ENCODE data around the gene CAT.

The CAT gene

DNA sequence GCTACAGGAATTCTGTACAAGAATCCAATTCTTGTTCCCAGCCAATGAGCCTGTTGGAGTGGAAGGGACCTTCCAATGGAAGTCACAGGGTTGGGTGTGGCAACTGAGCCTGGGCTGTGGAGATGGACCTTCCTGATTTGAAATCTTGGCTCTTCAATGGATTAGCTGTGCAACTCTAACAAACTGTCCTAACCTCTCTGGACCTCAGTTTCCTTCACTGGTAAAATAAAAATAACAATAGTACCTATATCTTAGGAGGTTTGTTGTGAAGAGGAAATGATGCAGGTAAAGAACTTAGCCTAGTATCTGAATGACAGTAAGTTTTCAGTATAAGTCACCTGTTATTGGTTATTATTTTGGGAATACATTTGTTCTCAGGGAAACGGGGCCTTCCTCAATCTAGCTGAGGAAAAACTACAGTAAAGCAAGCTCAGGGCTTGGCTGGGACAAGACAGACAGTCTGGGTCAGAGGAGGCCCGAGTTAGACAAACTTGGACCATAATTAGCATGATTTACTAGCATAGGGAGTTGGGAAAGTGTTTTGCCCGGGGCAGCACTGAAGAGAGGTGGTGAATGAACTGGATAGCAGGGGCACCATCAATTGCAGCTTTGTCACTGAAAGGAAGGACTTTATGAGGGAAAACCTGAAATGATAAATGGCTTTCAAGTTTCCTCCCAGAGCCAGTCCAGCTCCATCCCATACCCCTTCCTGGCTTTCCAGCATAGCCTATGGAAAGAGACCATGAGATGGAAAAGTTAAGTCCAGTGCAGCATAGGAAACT, 61.2 kb downstream of the CAT start:
- no peak for DNase-seq

DNA sequence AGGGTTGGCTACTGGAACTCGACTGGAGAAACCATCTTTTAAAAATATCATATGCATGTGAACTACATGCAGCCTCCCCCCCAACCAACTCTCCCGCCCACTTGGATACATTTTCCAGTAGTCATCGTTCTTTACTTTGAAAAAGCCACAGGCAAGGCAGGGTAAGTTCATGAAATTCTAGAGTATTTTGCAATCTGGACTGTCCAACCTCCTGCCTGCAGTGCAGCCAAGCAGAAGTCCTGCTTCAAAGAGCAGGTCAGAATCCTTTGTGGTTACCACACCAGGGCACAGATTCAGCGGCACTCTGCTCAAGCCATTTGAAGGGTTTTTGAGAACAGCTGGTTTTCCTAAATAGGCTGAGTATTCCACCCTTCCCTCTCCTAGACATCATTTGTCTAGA, 62.8 kb downstream of the CAT start:
- DNase-seq: no peak

DNA sequence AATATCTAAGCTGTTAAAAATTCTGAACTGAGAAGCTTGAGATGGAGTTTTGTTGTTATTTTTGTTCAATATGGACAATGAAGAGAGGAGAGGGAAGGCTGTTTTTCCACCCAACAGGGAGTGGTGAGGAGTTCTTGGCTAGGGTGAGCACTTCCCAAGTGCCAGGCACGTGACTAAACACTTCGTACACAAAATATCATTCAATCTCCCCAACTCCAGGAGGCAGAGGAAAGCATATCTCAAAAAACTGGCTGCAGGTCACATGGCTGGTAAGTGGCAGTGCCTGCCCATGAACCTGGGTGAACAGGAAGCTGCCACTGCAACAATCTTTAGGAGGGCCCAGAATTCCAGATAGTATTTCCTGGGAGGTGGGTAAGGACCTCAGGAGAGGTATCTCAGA, 63.2 kb downstream of the CAT start:
- no peak for DNase-seq

DNA sequence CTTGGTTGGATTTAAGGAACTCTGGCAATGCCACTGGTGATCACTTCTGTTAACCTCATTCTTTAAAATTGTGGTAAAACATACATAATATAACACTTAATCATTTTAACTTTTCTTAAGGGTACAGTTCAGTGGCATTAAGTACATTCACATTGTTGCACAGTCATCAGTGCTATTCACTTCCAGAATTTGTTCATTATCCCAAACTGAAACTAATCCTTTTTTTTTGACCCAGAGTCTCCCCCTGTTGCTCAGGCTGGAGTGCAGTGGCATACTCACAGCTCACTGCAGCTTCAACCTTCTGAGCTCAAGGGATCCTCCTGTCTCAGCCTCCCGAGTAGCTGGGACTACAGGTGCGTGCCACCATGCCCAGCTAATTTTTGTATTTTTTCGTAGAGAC, 64.2 kb downstream of the CAT start:
- no peak for DNase-seq

DNA sequence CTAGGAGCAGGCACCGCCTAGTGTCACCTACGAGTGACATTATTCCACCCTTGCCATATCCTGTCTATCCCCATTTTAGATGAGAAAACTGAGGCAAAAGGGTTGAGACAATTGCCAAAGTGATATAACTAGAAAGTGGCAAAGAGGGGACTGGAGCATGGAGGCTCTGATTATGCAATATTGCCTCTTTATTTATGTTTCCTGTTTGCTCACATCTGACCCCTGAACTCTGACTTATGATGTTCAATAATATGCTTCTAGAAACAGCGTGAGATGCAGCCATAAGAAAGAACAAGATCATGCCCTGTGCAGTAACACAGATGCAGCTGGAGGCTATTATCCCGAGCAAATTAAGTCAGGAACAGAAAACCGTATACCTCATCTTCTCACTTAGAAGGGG, 67.1 kb downstream of the CAT start:
- DNase-seq: no peak

DNA sequence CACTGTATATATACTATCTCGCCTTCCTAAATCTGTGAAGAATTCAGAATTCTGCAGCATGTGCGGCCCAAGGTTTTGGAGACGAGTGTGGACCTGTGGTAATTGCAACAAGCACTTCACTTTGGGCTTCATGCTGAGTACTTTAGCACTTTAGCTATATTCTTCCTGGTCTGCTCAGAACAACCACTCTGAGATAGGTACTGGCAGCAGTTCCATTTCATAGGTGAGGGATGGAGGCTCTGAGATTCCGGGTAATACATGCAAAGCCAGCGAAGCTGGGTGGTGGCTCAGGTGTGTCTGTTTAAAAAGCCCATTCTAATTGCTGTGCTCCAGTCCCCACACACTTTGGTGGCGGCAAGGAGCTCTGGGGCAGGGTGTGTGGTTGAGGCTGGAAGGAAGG, 68.4 kb downstream of the CAT start:
- no peak for DNase-seq

DNA sequence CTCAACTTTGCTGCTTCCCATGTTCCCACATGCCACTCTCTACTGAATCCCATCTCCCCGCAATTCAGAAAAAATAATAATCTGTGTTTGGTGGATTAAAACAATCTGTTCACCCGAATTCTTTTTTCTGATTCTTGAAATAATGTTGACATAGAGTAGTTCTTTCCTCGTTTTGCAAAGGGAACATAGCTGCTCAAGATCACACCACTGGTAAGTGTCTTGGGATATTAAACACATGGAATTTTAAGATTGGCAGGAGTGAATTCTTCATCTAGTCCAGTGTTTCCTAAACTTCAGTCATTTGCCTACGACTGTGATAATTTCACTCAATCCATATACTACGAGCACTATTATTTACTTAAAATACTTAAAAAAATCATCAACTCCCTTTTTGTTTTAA, 68.9 kb downstream of the CAT start:
- no peak for DNase-seq

DNA sequence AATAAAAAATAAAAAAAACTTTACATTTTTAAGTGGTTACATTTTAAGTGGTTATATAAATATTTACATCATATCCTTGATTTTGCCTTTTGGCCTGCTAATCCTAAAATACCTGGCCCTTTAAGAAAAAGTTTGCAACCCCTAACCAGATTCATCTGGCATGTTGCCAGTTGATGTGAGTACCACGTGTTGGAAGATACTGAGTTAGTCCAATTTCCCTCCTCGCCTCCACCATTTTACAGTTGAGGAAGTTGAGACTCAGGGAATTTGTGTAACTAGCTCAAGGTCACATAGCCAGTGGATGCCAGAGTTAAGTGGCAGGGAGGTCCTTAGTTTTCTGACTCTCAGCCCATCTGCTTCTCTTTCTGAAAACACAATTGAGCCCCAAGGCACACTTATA, 69.8 kb downstream of the CAT start:
- no peak for DNase-seq

DNA sequence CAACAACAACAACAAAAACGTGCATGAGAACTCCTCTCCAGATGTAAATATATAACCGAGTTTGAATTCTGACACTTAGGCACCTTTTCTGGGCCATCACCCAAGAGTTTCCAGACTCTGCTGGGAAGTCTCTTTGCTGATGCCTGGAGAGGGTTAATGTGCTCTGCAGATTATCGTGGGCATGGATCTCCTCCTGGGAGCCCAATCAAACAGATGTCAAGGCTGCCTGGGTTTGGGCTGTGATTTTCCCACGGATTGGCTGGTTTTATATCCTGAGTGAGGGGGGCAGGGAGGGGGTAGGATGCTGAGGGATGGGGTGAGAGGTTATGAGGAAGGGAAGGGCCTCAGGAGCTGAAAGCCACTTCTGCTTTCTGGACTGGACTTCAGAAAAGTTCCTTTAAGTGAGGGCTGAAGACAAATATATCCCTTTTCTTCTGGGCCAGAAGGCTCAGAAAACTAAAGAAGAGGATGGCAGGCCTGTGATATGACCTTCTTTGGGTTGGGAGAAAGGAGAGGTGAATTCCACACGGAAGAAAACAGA, 70.7 kb downstream of the CAT start:
- no peak for DNase-seq

DNA sequence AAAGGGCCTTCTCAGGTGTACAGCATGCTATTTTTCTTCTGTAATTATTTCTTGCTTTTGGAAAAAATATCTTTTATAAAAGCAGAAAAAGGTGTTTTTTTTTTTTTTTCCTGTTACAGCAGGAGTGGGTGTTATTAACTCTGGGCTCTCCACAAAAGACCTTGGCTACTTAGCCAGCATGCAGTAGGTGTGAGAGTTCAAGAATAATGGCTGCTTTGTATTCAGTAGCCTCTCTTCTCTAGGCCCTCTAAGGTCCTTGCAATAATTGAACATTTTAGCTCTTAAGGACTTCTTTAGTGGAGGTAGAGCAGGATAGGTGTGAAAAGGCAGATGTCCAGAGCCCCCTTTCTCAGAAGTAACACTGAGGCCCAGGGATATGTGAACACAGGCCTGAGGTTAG, 71.5 kb downstream of the CAT start:
- DNase-seq: no peak

DNA sequence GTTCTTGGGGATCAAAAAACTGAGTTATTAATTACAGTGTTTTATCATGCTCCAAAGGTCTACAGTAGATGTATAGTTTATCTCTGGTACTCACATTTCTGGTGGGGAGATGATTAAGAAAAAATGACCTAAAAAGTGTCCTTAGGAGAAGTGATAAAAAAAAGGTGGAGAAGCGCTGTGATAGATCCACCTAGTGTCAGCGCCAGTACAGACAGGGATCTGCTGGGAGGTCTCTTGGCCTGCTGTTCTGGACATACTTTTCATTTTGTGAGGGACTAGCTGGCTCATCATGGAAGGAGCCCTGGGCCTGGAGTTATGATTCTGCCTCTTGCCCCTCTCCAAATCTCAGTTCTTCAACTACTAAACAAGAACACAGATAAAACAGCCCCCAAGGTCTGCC, 71.9 kb downstream of the CAT start:
- DNase-seq: no peak

DNA sequence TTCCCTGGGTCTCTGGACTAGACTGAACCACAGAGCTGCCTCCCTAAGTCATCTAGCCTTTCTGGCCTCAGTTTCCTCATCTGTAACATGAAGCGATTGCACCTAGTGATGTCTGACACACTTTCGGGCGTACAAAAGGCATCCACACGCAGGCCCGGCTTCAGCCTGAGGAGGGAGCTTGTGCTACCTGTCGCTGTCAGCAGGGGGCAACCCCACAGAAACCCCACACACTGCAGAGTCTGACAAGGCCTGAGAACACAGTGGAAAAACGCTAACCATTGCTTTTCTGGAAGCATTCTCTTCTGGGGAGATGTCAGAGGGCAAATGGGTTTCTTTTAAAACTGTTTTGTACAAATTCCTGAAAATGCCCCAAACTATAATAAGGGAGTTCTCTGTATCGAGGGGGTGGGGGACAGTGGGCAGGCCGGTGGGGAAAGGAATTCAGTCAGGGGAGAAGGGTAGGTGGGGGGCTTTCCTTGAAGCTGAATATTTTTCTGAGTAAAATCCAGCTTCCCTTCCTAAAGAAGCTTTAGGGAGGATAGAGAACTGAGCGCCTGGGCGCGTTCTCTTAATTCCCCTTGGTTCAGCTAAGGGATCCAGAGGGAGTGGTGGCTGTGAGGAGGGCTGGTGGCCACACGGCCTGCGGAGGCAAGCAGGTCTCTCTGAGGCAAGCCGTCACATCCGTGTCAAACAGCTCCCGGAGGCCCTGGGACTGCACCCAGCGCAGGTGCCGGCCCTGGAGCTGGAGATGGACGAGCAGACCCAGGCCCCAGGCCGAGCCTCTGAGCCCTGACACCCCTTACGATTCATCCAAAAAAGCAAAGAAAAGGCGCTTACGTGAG, 74.3 kb downstream of the CAT start:
- DNase-seq: peak; percentile 4 to 46

DNA sequence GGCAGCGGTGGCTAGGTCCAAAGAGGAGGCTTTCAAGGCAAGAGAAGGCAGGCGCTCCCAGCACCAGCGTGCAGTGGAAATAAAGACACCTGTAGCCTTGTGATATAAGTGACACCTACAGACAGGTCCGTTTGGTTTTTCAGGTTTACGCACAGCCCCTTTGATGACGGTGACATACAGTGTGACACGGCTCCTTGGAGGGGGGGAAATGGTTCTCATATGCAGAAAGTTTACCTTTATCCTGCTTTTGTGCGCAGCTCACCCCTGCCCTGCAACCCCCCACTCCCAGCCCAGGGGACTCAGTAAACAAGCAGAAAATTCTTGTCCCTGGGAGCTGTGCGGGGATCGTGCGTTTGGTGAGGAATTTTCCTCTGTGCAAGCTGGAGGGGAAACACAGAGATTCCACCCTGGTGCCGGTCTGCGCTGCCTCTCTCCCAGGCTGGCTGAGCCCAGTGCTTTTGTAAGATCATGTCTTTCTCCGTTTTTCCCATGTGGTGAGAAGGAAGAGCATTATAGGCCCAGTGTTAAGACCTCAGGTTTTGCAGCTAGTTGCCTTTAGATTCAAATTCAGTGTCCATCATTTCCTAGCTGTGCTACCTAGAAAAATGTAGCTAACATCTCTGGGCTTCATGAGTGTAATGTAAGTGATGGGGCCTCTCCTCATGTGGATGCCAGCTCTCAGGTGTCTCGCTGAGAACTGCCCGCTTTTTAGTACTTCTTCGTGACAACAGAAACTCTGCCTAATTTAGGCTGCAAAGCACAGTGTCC, 75.1 kb downstream of the CAT start, which contains the start of gene ELF5:
Gene ELF5, minus strand, starts transcription at position 113 of the 768 bp plus-strand sequence. CDS start 8,045 bp downstream, outside the sequence.
- no peak for DNase-seq

DNA sequence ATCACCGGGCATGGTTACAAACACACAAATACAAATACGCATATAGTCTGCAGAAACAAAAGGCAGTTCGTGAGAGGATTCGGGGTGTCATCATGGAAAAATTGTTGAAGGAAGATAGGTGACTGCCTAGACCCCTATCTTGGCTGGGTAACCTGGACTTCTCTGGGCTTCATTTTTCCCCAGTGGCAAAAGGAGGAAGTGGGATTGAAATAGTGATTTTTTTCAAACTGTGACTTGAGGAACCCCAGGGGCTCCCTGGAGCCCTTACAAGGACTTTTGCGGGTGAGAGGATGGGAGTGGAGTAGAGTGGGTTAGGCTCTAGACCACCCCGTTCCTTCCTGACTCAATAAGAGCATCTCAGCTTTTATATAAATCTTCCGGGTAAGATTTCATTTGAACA, 75.9 kb downstream of the CAT start:
- DNase-seq: no peak

DNA sequence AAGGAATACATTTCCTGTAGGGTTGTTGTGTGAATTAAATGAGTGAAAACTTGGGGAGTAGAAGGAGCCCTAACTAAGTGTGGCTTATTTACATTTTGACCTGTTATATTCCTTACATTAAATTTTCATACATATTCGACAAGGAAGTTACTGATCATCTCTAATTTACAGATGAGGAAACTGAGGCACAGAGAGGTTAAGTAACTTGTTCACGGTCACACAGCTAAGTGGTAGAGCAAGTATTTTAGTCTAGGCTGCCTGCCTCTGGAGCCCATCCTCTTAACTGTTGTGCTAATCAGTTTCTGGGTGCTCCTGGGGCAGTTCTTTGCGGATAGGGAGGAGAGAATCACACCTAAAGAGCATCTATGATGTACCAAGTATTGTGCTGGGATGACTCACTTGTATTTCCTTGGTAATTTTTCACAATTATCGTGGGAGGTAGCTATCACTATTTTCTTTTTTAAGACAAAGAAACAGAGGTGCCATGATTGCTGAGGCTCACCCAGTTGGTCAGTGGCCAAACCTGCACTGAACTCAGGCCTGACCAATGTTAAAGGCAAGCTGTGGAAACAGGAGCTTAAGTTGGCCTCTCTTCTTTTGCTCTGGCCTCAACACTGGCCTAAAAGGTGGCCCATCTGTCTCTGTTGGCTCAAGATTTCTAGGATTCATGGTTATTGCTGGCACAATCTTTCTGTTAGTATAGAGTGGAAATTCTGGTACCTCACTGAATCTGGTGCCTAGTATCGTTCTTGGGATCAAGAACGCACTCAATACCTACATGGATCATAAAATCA, 77.7 kb downstream of the CAT start:
- no peak for DNase-seq

DNA sequence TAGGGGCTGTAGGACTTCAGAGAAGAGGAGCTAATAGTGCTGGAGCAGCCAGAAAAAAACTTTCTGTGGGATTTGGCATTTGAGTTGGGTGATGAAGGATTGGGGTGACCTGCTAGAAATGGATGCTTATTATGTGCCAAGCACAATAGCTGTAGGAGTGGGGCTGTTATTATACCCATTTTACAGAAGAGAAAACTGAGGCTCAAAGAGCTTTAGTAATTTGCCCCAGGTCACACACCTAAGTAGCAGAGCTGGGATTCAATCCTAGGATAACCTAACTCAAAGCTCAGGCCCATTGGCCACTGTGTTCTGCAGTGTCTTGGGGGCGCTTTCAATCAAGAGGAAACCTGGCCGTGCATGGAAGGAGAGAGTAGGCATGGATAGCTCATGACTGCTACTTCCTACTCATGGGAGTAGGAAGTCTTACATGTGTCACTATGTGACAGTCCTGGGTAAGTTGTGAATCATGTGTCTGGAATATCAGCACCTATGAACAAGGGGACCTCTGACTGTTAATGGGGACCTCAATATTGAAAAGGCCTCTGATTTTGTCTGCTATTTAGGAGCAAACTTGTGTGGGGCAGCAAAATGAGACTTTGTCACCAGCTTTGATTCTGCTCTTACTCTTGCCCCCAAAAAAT, 81.0 kb downstream of the CAT start:
- no peak for DNase-seq

DNA sequence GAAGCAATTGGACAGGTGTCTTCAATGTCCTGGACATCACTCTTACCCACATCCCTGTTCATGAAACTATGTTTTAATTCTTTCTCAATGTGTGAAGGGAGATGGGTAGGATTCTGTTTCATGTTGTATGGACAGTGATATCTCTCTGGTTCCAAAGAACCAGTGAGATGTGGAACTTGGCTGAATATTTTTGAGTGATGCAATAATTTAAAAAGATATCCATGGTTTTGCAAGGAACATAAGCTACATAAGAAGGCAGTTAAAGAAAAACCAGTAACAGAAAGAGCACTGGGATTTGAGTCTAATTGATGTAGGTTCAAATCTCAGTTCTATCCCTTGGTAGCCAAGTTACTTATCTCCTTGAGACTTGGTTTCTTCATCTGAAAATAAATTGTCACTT, 82.5 kb downstream of the CAT start:
- no peak for DNase-seq
